Measurements from ENCODE around the gene FALEC. TPM values are rescaled to one million over a fixed set of nuclear protein-coding genes. Genes with fewer than 3 reads are reported as not detected.

The FALEC gene
- total RNA-seq, 2 donors from 2014 or later, result 0.70 to 1.6 TPM

- Histone ChIP-seq H3K9ac (ENCODE audit: extremely low read depth, low read length, poor library complexity, severe bottlenecking) (no peak overlapping the region), H3K27ac (ENCODE audit: low read depth, low read length) (no peak overlapping the region), H3K9me3 (ENCODE audit: control insufficient read depth, low read length) (no peaks in the 10 kb centered on the region), H3K36me3 (ENCODE audit: control insufficient read depth, insufficient read depth, low read length) (no peaks in the 10 kb centered on the region), H3K4me3 (ENCODE audit: low read length) (no peak overlapping the region), H3K27me3 (ENCODE audit: control insufficient read depth, insufficient read depth, low read length, poor library complexity, severe bottlenecking) (peaks cover 6% of the 10 kb centered on the region), H3K4me1 (ENCODE audit: control insufficient read depth, insufficient read depth, low read length) (no peaks in the 10 kb centered on the region)
- no peaks in the 10 kb centered on the region for H3K9me3 Mint-ChIP-seq
- H3K27me3 Mint-ChIP-seq (ENCODE audit: insufficient read depth), result peaks cover 12% of the 10 kb centered on the region
- no peak for TF ChIP-seq CTCF (conservative IDR thresholded peaks at IDR 0.05)
- no peak overlapping the region for H3K27ac Mint-ChIP-seq
- WGBS, 2 experiments (ENCODE audit: insufficient coverage in 1 of 2, insufficient read length in 1 of 2), result 86 to 90% methylated on average over 2 to 3 of the region's 4 CpGs
- H3K4me1 Mint-ChIP-seq, result peaks cover 2% of the 10 kb centered on the region
- no peaks in the 10 kb centered on the region for H3K36me3 Mint-ChIP-seq (ENCODE audit: low read depth)
- no peak overlapping the region for H3K4me3 Mint-ChIP-seq
- DNase-seq, result no peak
These were observed 36.2 kb upstream of the FALEC start for GRCh38 chr1:150479370-150479769.

DNA sequence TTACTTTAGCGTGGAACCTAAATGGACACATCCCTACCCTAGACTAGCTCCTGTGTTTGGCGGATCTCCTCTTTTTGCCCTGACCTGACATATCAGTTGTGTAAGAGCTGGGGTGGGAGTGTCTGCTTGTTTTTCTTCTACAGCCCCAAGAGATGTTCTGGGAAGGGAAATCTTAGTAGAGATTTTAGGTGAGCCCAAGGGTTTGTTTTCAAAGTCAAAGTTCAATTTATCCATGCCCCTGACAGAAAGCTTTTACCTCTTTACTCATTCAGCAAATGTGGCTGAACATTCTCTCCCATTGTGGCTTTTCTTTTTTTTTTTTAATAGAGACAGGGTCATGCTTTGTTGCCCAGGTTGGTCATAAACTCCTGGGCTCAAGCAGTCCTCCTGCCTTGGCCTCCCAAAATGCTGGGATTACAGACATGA is 35.6 kb upstream of the FALEC start:
- DNase-seq, result no peak
- Mint-ChIP-seq H3K4me1 (peaks cover 2% of the 10 kb centered on the region), H3K27ac (no peak overlapping the region)

GRCh38 chr1:150484431-150484830 is 31.1 kb upstream of the FALEC start:
- Mint-ChIP-seq H3K4me3 (no peak overlapping the region), H3K4me1 (peaks cover 10% of the 10 kb centered on the region), H3K27me3 (ENCODE audit: insufficient read depth) (peaks cover 5% of the 10 kb centered on the region), H3K9me3 (no peaks in the 10 kb centered on the region), H3K36me3 (ENCODE audit: low read depth) (peaks cover 7% of the 10 kb centered on the region), H3K27ac (no peak overlapping the region)
- Histone ChIP-seq H3K9ac (ENCODE audit: extremely low read depth, low read length, poor library complexity, severe bottlenecking) (no peak overlapping the region), H3K4me1 (ENCODE audit: control insufficient read depth, insufficient read depth, low read length) (no peaks in the 10 kb centered on the region), H3K9me3 (ENCODE audit: control insufficient read depth, low read length) (no peaks in the 10 kb centered on the region), H3K27me3 (ENCODE audit: control insufficient read depth, insufficient read depth, low read length, poor library complexity, severe bottlenecking) (peaks cover 4% of the 10 kb centered on the region), H3K27ac (ENCODE audit: low read depth, low read length) (no peak overlapping the region), H3K4me3 (ENCODE audit: low read length) (no peak overlapping the region), H3K36me3 (ENCODE audit: control insufficient read depth, insufficient read depth, low read length) (peaks cover 8% of the 10 kb centered on the region)
- no peak for DNase-seq
- TF ChIP-seq CTCF (conservative IDR thresholded peaks at IDR 0.05), result no peak
- 88 to 95% methylated on average over 2 to 3 of the region's 5 CpGs for WGBS, 2 experiments (ENCODE audit: insufficient coverage in 1 of 2, insufficient read length in 1 of 2)

More for the DNA sequence above, 35.6 kb upstream of the FALEC start:
- Mint-ChIP-seq H3K4me3 (no peak overlapping the region), H3K27me3 (ENCODE audit: insufficient read depth) (peaks cover 12% of the 10 kb centered on the region), H3K36me3 (ENCODE audit: low read depth) (no peaks in the 10 kb centered on the region), H3K9me3 (no peaks in the 10 kb centered on the region)
- H3K4me3 ChIP-seq (ENCODE audit: low read length), result no peak overlapping the region
- peaks cover 6% of the 10 kb centered on the region for H3K27me3 ChIP-seq (ENCODE audit: control insufficient read depth, insufficient read depth, low read length, poor library complexity, severe bottlenecking)
- no peak overlapping the region for H3K9ac ChIP-seq (ENCODE audit: extremely low read depth, low read length, poor library complexity, severe bottlenecking)
- H3K4me1 ChIP-seq (ENCODE audit: control insufficient read depth, insufficient read depth, low read length), result no peaks in the 10 kb centered on the region
- 87% methylated on average over 2 of the region's 2 CpGs; no CpG with 5 or more reads in 1 of the 2 experiments for WGBS, 2 experiments (ENCODE audit: insufficient coverage in 1 of 2, insufficient read length in 1 of 2)
- TF ChIP-seq CTCF (conservative IDR thresholded peaks at IDR 0.05), result no peak
- no peaks in the 10 kb centered on the region for H3K36me3 ChIP-seq (ENCODE audit: control insufficient read depth, insufficient read depth, low read length)
- no peaks in the 10 kb centered on the region for H3K9me3 ChIP-seq (ENCODE audit: control insufficient read depth, low read length)
- no peak overlapping the region for H3K27ac ChIP-seq (ENCODE audit: low read depth, low read length)

Data from endodermal cell (in vitro differentiated cells).